Trophoblast cell (in vitro differentiated cells and primary cell): Measurements from ENCODE around the gene CELF4.

ENCODE experiments used
- DNase-seq, 2 donors: peaks; one replicate each; pipeline ENCODE4 v3.0.0-alpha.2; 2016
- H2AFZ ChIP-seq: 2 replicates; pipeline ENCODE4 v1.6.1; 2013; ENCODE audit warnings: low read length, moderate library complexity, mild to moderate bottlenecking; ENCODE audit not compliant: insufficient read depth, poor library complexity
- H2AK5ac ChIP-seq: 2 replicates; pipeline ENCODE4 v1.6.1; 2013; ENCODE audit warnings: mild to moderate bottlenecking, low read length
- H2BK120ac ChIP-seq: 2 replicates; pipeline ENCODE4 v1.6.1; 2013; ENCODE audit warnings: low read length, mild to moderate bottlenecking, moderate library complexity; ENCODE audit not compliant: insufficient read depth, poor library complexity
- H2BK12ac ChIP-seq: 2 replicates; pipeline ENCODE4 v1.6.1; 2013; ENCODE audit warnings: mild to moderate bottlenecking, low read length, moderate library complexity
- H2BK5ac ChIP-seq: 2 replicates; pipeline ENCODE4 v1.6.1; 2013; ENCODE audit warnings: low read length, low read depth, moderate library complexity, mild to moderate bottlenecking; ENCODE audit not compliant: poor library complexity
- H3K14ac ChIP-seq: 2 replicates; pipeline ENCODE4 v1.6.1; 2013; ENCODE audit warnings: mild to moderate bottlenecking, low read length
- H3K18ac ChIP-seq: 2 replicates; pipeline ENCODE4 v1.6.1; 2013; ENCODE audit warnings: mild to moderate bottlenecking, low read length
- H3K23ac ChIP-seq: 2 replicates; pipeline ENCODE4 v1.6.1; 2013; ENCODE audit warnings: low read length
- H3K27ac ChIP-seq: 2 replicates; pipeline ENCODE4 v1.5.1; 2013; ENCODE audit warnings: low read depth, mild to moderate bottlenecking, inconsistent platforms, low read length, moderate library complexity
- H3K27me3 ChIP-seq: 2 replicates; pipeline ENCODE4 v1.6.1; 2013; ENCODE audit warnings: inconsistent platforms, mild to moderate bottlenecking, low read length, moderate library complexity; ENCODE audit not compliant: insufficient read depth
- H3K36me3 ChIP-seq, 2 experiments: 1 replicate in 1 of 2; 2 replicates in 1 of 2; pipeline ENCODE4 v1.6.1; 2013; ENCODE audit warnings: low read length in 2 of 2, mild to moderate bottlenecking in 2 of 2, moderate library complexity in 1 of 2; ENCODE audit not compliant: insufficient read depth in 2 of 2, control insufficient read depth in 1 of 2
- H3K4ac ChIP-seq: 2 replicates; pipeline ENCODE4 v1.6.1; 2013; ENCODE audit warnings: low read depth, mild to moderate bottlenecking, low read length, moderate library complexity
- H3K4me1 ChIP-seq, 2 experiments: 1 replicate in 1 of 2; 2 replicates in 1 of 2; pipeline ENCODE4 v1.6.1; 2013; ENCODE audit warnings: low read length in 2 of 2, mild to moderate bottlenecking in 2 of 2, moderate library complexity in 1 of 2; ENCODE audit not compliant: insufficient read depth in 2 of 2, control insufficient read depth in 1 of 2
- H3K4me2 ChIP-seq: 2 replicates; pipeline ENCODE4 v1.6.1; 2013; ENCODE audit warnings: inconsistent platforms, mild to moderate bottlenecking, low read length, moderate library complexity
- H3K4me3 ChIP-seq: 2 replicates; pipeline ENCODE4 v1.5.1; 2013; ENCODE audit warnings: mild to moderate bottlenecking, low read depth, low read length, inconsistent platforms
- H3K79me1 ChIP-seq: one replicate; pipeline ENCODE4 v1.6.1; 2013; ENCODE audit warnings: low read length
- H3K79me2 ChIP-seq: 2 replicates; pipeline ENCODE4 v1.6.1; 2013; ENCODE audit warnings: low read length, mild to moderate bottlenecking; ENCODE audit not compliant: control insufficient read depth, insufficient read depth, poor library complexity
- H3K9ac ChIP-seq: 2 replicates; pipeline ENCODE4 v1.6.1; 2013; ENCODE audit warnings: mild to moderate bottlenecking, low read length
- H3K9me3 ChIP-seq: 2 replicates; pipeline ENCODE4 v1.6.1; 2013; ENCODE audit warnings: low read depth, mild to moderate bottlenecking, control low read depth, inconsistent platforms, low read length; ENCODE audit not compliant: insufficient read depth
- H4K12ac ChIP-seq: 2 replicates; pipeline ENCODE4 v1.6.1; 2013; ENCODE audit warnings: low read depth, mild to moderate bottlenecking, low read length, moderate library complexity
- H4K8ac ChIP-seq: 2 replicates; pipeline ENCODE4 v1.6.1; 2013; ENCODE audit warnings: low read depth, mild to moderate bottlenecking, low read length, moderate library complexity
- H4K91ac ChIP-seq: one replicate; pipeline ENCODE4 v1.6.1; 2013; ENCODE audit warnings: low read depth, mild to moderate bottlenecking, low read length, moderate library complexity
- WGBS: extraction: QIAGEN DNeasy Blood & Tissue Kit; methylation state at CpG from one replicate; pipeline ENCODE4 v1.1.7; 2013; ENCODE audit warnings: missing lambda C conversion rate; ENCODE audit not compliant: insufficient read length, insufficient coverage; ENCODE audit errors: extremely low coverage; 5-methylcytosine and 5-hydroxymethylcytosine counted together

The CELF4 gene

GRCh38 chr18:37547196-37547827, 18.3 kb downstream of the CELF4 start:
- no peak overlapping the region for H3K4ac ChIP-seq
- H3K27ac ChIP-seq: no peak overlapping the region
- no peak overlapping the region for H2AFZ ChIP-seq
- H2AK5ac ChIP-seq: no peak overlapping the region
- H3K36me3 ChIP-seq: no peaks in the 10 kb centered on the region
- H4K91ac ChIP-seq: no peak overlapping the region
- H3K79me1 ChIP-seq: no peaks in the 10 kb centered on the region
- no peak overlapping the region for H3K14ac ChIP-seq
- H3K27me3 ChIP-seq: no peaks in the 10 kb centered on the region
- no peak overlapping the region for H3K9ac ChIP-seq
- H2BK5ac ChIP-seq: no peak overlapping the region
- H2BK12ac ChIP-seq: no peak overlapping the region
- H3K9me3 ChIP-seq: peaks cover 3% of the 10 kb centered on the region
- no peak overlapping the region for H4K12ac ChIP-seq
- H3K4me2 ChIP-seq: no peak overlapping the region
- no CpG with 5 or more reads among the region's 4 CpGs for WGBS
- DNase-seq: no peak
- no peak overlapping the region for H2BK120ac ChIP-seq
- no peaks in the 10 kb centered on the region for H3K79me2 ChIP-seq
- no peak overlapping the region for H4K8ac ChIP-seq
- H3K18ac ChIP-seq: no peak overlapping the region
- H3K4me1 ChIP-seq: no peaks in the 10 kb centered on the region
- H3K4me3 ChIP-seq: no peak overlapping the region
- H3K23ac ChIP-seq: no peak overlapping the region

GRCh38 chr18:37546651-37547050, 18.9 kb downstream of the CELF4 start:
- H2BK12ac ChIP-seq: no peak overlapping the region
- no peak overlapping the region for H2AFZ ChIP-seq
- no peak overlapping the region for H4K12ac ChIP-seq
- DNase-seq: no peak
- no peaks in the 10 kb centered on the region for H3K79me2 ChIP-seq
- peaks cover 1% of the 10 kb centered on the region for H3K9me3 ChIP-seq
- H3K9ac ChIP-seq: no peak overlapping the region
- H2BK5ac ChIP-seq: no peak overlapping the region
- no peak overlapping the region for H4K8ac ChIP-seq
- no peaks in the 10 kb centered on the region for H3K79me1 ChIP-seq
- no peak overlapping the region for H2BK120ac ChIP-seq
- no peak overlapping the region for H3K4ac ChIP-seq
- no peaks in the 10 kb centered on the region for H3K27me3 ChIP-seq
- WGBS: no CpG with 5 or more reads among the region's 4 CpGs
- H2AK5ac ChIP-seq: no peak overlapping the region
- no peak overlapping the region for H3K18ac ChIP-seq
- H3K4me3 ChIP-seq: no peak overlapping the region
- no peak overlapping the region for H4K91ac ChIP-seq
- H3K4me2 ChIP-seq: no peak overlapping the region
- no peaks in the 10 kb centered on the region for H3K36me3 ChIP-seq
- H3K27ac ChIP-seq: no peak overlapping the region
- H3K4me1 ChIP-seq: no peaks in the 10 kb centered on the region
- H3K14ac ChIP-seq: no peak overlapping the region
- H3K23ac ChIP-seq: no peak overlapping the region

- Histone ChIP-seq H3K14ac (no peak overlapping the region), H3K23ac (no peak overlapping the region), H3K9me3 (peaks cover 1% of the 10 kb centered on the region), H4K12ac (no peak overlapping the region), H2BK12ac (no peak overlapping the region), H3K18ac (no peak overlapping the region), H3K9ac (no peak overlapping the region), H2BK120ac (no peak overlapping the region), H2BK5ac (no peak overlapping the region), H3K4ac (no peak overlapping the region), H3K79me1 (no peaks in the 10 kb centered on the region), H2AFZ (no peak overlapping the region), H2AK5ac (no peak overlapping the region), H3K4me2 (no peak overlapping the region), H3K27ac (no peak overlapping the region), H3K27me3 (no peaks in the 10 kb centered on the region), H3K4me1 (no peaks in the 10 kb centered on the region), H3K36me3 (no peaks in the 10 kb centered on the region), H4K91ac (no peak overlapping the region), H3K4me3 (no peak overlapping the region), H3K79me2 (no peaks in the 10 kb centered on the region), H4K8ac (no peak overlapping the region)
- DNase-seq: no peak
- WGBS: no CpG with 5 or more reads among the region's 5 CpGs
Measured at GRCh38 chr18:37546272-37546537, 19.4 kb downstream of the CELF4 start.

- Histone ChIP-seq H3K9me3 (peaks cover 1% of the 10 kb centered on the region), H2AK5ac (no peak overlapping the region), H2BK120ac (no peak overlapping the region), H3K4me3 (no peak overlapping the region), H4K91ac (no peak overlapping the region), H4K12ac (no peak overlapping the region), H3K79me1 (no peaks in the 10 kb centered on the region), H2AFZ (no peak overlapping the region), H3K27me3 (no peaks in the 10 kb centered on the region), H3K79me2 (no peaks in the 10 kb centered on the region), H3K23ac (no peak overlapping the region), H3K27ac (no peak overlapping the region), H3K9ac (no peak overlapping the region), H3K4me2 (no peak overlapping the region), H4K8ac (no peak overlapping the region), H3K4me1 (no peaks in the 10 kb centered on the region), H3K18ac (no peak overlapping the region), H3K14ac (no peak overlapping the region), H2BK5ac (no peak overlapping the region), H2BK12ac (no peak overlapping the region), H3K4ac (no peak overlapping the region), H3K36me3 (no peaks in the 10 kb centered on the region)
- WGBS: no CpG with 5 or more reads among the region's 19 CpGs
- no peak for DNase-seq
Measured at GRCh38 chr18:37545461-37546271, 19.9 kb downstream of the CELF4 start.
